Activated B cell treated with CpG ODN at 0.5 μM for 24 hours (primary cell): ENCODE measurements around the gene NPAS2. TPM values are rescaled to one million over a fixed set of nuclear protein-coding genes. Genes with fewer than 3 reads are reported as not detected.

ENCODE experiments used
- ATAC-seq: fragments of 200-7000 bp; cut with Tn5 transposase; one replicate; pipeline ENCODE4 v1.10.0; 2021; ENCODE audit warnings: low read depth, mild to moderate bottlenecking, moderate library complexity
- CTCF ChIA-PET: fragments of 350-600 bp; sonication (Branson Sonifier 250); formaldehyde crosslinking; loops from one replicate; lab custom pipeline; 2021; ENCODE audit warnings: antibody characterized with exemption; lab: Charles Lee
- POLR2A ChIA-PET: fragments of 350-600 bp; sonication (Branson Sonifier 250); formaldehyde crosslinking; loops from one replicate; lab custom pipeline; 2021; ENCODE audit warnings: antibody characterized with exemption; lab: Charles Lee
- DNase-seq: peaks from one replicate; pipeline ENCODE4 v3.0.0; 2022
- H3K27ac Mint-ChIP-seq: one replicate; pipeline ENCODE4 v1.8.0; 2020; ENCODE audit warnings: mixed read lengths
- H3K27me3 Mint-ChIP-seq: one replicate; pipeline ENCODE4 v1.8.0; 2021; ENCODE audit warnings: mixed read lengths
- H3K36me3 Mint-ChIP-seq: one replicate; pipeline ENCODE4 v1.8.0; 2021; ENCODE audit warnings: low read depth, mixed read lengths
- H3K4me1 Mint-ChIP-seq: one replicate; pipeline ENCODE4 v1.8.0; 2021; ENCODE audit warnings: mixed read lengths
- H3K4me3 Mint-ChIP-seq: one replicate; pipeline ENCODE4 v1.8.0; 2020; ENCODE audit warnings: mild to moderate bottlenecking, mixed read lengths
- H3K9me3 Mint-ChIP-seq: one replicate; pipeline ENCODE4 v1.8.0; 2020; ENCODE audit warnings: mixed read lengths
- CTCF ChIP-seq: fragments of 200-600 bp; IDR thresholded peaks from one replicate; pipeline ENCODE4 v1.8.0; 2022; ENCODE audit warnings: antibody characterized with exemption, mild to moderate bottlenecking
- intact Hi-C: fragments of 100-400 bp; cut with micrococcal nuclease; formaldehyde crosslinking; loops from one replicate; pipeline ENCODE4 v1.15.1; 2024
- total RNA-seq: library from RNA; stranded (reverse); gene quantifications from 2 replicates; pipeline ENCODE4 v1.2.3, GENCODE V29; 2022

NPAS2 gene
- total RNA-seq, 1 donor from 2014 or later = not detected

GRCh38 chr2:100832885-100833284 is 12.9 kb downstream of the NPAS2 start:
- intact Hi-C loops = no loop called here
- POLR2A ChIA-PET = no interaction called here
- no peak overlapping the region for H3K27ac Mint-ChIP-seq

GRCh38 chr2:100833331-100833730 is 13.4 kb downstream of the NPAS2 start:
- CTCF ChIA-PET = no interaction called here
- Mint-ChIP-seq H3K36me3 (no peaks in the 10 kb centered on the region), H3K4me3 (no peak overlapping the region), H3K4me1 (no peaks in the 10 kb centered on the region), H3K9me3 (peaks cover 5% of the 10 kb centered on the region), H3K27ac (no peak overlapping the region), H3K27me3 (peaks cover 23% of the 10 kb centered on the region)
- DNase-seq (no peak), ATAC-seq (no peak)
- POLR2A ChIA-PET = no interaction called here
- intact Hi-C loops = no loop called here
- TF ChIP-seq CTCF = no peak

More at GRCh38 chr2:100832885-100833284, 12.9 kb downstream of the NPAS2 start:
- H3K9me3 Mint-ChIP-seq = peaks cover 9% of the 10 kb centered on the region
- ATAC-seq (no peak), DNase-seq (no peak)
- peaks cover 22% of the 10 kb centered on the region for H3K27me3 Mint-ChIP-seq
- CTCF ChIA-PET = no interaction called here
- H3K4me3 Mint-ChIP-seq = no peak overlapping the region
- no peaks in the 10 kb centered on the region for H3K36me3 Mint-ChIP-seq
- no peak for TF ChIP-seq CTCF
- no peaks in the 10 kb centered on the region for H3K4me1 Mint-ChIP-seq

GRCh38 chr2:100834221-100834620 is 14.3 kb downstream of the NPAS2 start:
- ATAC-seq (no peak), DNase-seq (no peak)
- no peak for TF ChIP-seq CTCF
- Mint-ChIP-seq H3K4me1 (no peaks in the 10 kb centered on the region), H3K9me3 (no peaks in the 10 kb centered on the region), H3K4me3 (no peak overlapping the region), H3K36me3 (no peaks in the 10 kb centered on the region), H3K27me3 (peaks cover 21% of the 10 kb centered on the region), H3K27ac (no peak overlapping the region)
- CTCF ChIA-PET = no interaction called here
- intact Hi-C loops = no loop called here
- POLR2A ChIA-PET = interaction anchor here (0.7 kb wide), 1 partner anchor 9 kb away, joined by 3 read pairs; no protein-coding TSS in a partner anchor

- no peak for ATAC-seq
- Mint-ChIP-seq H3K9me3 (no peaks in the 10 kb centered on the region), H3K4me3 (no peak overlapping the region), H3K27ac (no peak overlapping the region), H3K4me1 (no peaks in the 10 kb centered on the region), H3K36me3 (no peaks in the 10 kb centered on the region), H3K27me3 (peaks cover 21% of the 10 kb centered on the region)
- ChIA-PET CTCF (no interaction called here), POLR2A (no interaction called here)
- DNase-seq = no peak
- intact Hi-C loops = no loop called here
- no peak for TF ChIP-seq CTCF
Measured at GRCh38 chr2:100835006-100835659, 15.2 kb downstream of the NPAS2 start.

- H3K4me1 Mint-ChIP-seq = no peaks in the 10 kb centered on the region
- peaks cover 26% of the 10 kb centered on the region for H3K27me3 Mint-ChIP-seq
- no peak overlapping the region for H3K27ac Mint-ChIP-seq
- H3K9me3 Mint-ChIP-seq = no peaks in the 10 kb centered on the region
- no peak for TF ChIP-seq CTCF
- intact Hi-C loops = no loop called here
- no peaks in the 10 kb centered on the region for H3K36me3 Mint-ChIP-seq
- DNase-seq = no peak
- ChIA-PET CTCF (no interaction called here), POLR2A (no interaction called here)
- no peak overlapping the region for H3K4me3 Mint-ChIP-seq
- no peak for ATAC-seq
Measured at GRCh38 chr2:100840519-100840918, 20.6 kb downstream of the NPAS2 start.
